ENCODE results near the gene TULP4. TPM values are rescaled to one million over a fixed set of nuclear protein-coding genes. Genes with fewer than 3 reads are reported as not detected.

TULP4 gene
- total RNA-seq, 1 experiment from 2014 or later, result 64.6 TPM

GRCh38 chr6:158340252-158340651, 28.0 kb downstream of the TULP4 start:
- Histone ChIP-seq H3K23ac (ENCODE audit: insufficient read length, low read depth, low read length) (no peak overlapping the region), H4K5ac (ENCODE audit: insufficient read length, low read depth, low read length) (no peak overlapping the region), H2BK15ac (ENCODE audit: low read depth, low read length) (no peak overlapping the region), H3K4ac (ENCODE audit: low read depth, low read length) (no peak overlapping the region), H3K18ac (ENCODE audit: insufficient read length, low read depth, low read length) (peak overlapping the region; percentile 38), H3K27ac (ENCODE audit: insufficient read length, low read depth, low read length) (no peak overlapping the region), H2AK5ac (ENCODE audit: insufficient read length, low read length) (peak overlapping the region; percentile 6), H3K23me2 (ENCODE audit: insufficient read length, low read depth, low read length, poor library complexity, severe bottlenecking) (no peaks in the 10 kb centered on the region), H4K20me1 (ENCODE audit: control insufficient read depth, insufficient read depth, insufficient read length) (no peaks in the 10 kb centered on the region), H4K91ac (ENCODE audit: insufficient read length, low read depth, low read length) (no peak overlapping the region), H3K4me1 (ENCODE audit: insufficient read depth, low read length) (peaks cover 14% of the 10 kb centered on the region; the same call in 1 of the 2 replicates), H3K9ac (ENCODE audit: extremely low read depth, insufficient read length, low read length) (no peak overlapping the region), H2BK20ac (ENCODE audit: low read depth, low read length, poor library complexity, severe bottlenecking) (no peak overlapping the region), H3K79me2 (ENCODE audit: insufficient read depth, low read length) (peaks cover 3% of the 10 kb centered on the region; the same call in 1 of the 2 replicates), H3K9me3 (ENCODE audit: control insufficient read depth, low read depth, low read length) (no peaks in the 10 kb centered on the region), H2BK120ac (ENCODE audit: low read depth, low read length, poor library complexity, severe bottlenecking) (no peak overlapping the region), H2AFZ (ENCODE audit: low read length) (no peak overlapping the region), H3K79me1 (ENCODE audit: insufficient read depth, low read depth, low read length, poor library complexity, severe bottlenecking) (no peaks in the 10 kb centered on the region), H2BK12ac (ENCODE audit: insufficient read length, low read depth, low read length) (no peak overlapping the region), H3K14ac (ENCODE audit: insufficient read depth, low read length) (no peak overlapping the region), H4K8ac (replicated peaks; ENCODE audit: insufficient read length, low read depth, low read length) (no peak overlapping the region), H3K27me3 (ENCODE audit: insufficient read depth, low read length) (no peaks in the 10 kb centered on the region), H3K56ac (ENCODE audit: insufficient read length, low read depth, low read length) (no peak overlapping the region), H3T11ph (ENCODE audit: low read length) (no peak overlapping the region), H2BK5ac (ENCODE audit: insufficient read length, low read length) (no peak overlapping the region), H3K4me2 (ENCODE audit: insufficient read depth, insufficient read length, low read length) (no peak overlapping the region)
- Mint-ChIP-seq H3K9me3 (peaks cover 5 to 33% of the 10 kb centered on the region in 2 experiments), H3K4me3 (no peak overlapping the region), H3K27me3 (ENCODE audit: low read depth) (no peaks in the 10 kb centered on the region), H3K4me1 (peaks cover 81% of the 10 kb centered on the region in 2 experiments), H3K36me3 (ENCODE audit: insufficient read depth in 1 of 3, low read depth in 3 of 3) (peaks cover 9 to 30% (median 25%) of the 10 kb centered on the region in 3 experiments), H3K27ac (peak overlapping the region in 1 of 3 experiments; percentile 14; a peak in 2 of 7 replicates)
- DNase-seq, result no peak
- TF ChIP-seq CTCF (conservative IDR thresholded peaks at IDR 0.05), result no peak
- WGBS (ENCODE audit: extremely low coverage, insufficient read length, low lambda C conversion rate), result no CpG with 5 or more reads among the region's 4 CpGs

Data from H9 (cell line).